ELR (cell line): ENCODE data around the gene ERG28.

Source experiments
- DNase-seq: peaks from one replicate; pipeline ENCODE4 v3.0.0-alpha.2; 2015; ENCODE audit warnings: low read depth

Gene ERG28

GRCh38 chr14:75658957-75659356 is 1.7 kb downstream of the ERG28 start:
- DNase-seq, result no peak

GRCh38 chr14:75657331-75657730 is 3.3 kb downstream of the ERG28 start:
- no peak for DNase-seq

DNA sequence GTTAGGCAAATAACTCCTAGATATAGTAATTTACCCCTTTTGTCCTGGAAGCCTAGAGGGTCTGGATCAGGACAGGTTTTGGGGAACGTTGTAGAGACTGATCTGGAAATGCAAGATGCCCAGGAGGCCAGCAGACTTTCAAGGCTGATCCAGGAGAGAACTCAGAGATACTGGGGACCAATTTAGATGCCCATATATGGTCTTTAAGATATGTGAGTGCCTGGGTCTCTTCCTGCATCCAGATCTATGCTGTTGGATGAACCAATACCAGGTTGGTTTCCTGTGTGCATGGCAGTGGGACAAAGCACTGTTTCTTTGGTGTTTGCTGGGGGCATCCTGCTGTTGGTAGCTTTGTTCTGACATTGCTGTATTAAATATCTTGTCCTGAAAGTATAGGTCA is 5.4 kb downstream of the ERG28 start:
- DNase-seq, result no peak

DNA sequence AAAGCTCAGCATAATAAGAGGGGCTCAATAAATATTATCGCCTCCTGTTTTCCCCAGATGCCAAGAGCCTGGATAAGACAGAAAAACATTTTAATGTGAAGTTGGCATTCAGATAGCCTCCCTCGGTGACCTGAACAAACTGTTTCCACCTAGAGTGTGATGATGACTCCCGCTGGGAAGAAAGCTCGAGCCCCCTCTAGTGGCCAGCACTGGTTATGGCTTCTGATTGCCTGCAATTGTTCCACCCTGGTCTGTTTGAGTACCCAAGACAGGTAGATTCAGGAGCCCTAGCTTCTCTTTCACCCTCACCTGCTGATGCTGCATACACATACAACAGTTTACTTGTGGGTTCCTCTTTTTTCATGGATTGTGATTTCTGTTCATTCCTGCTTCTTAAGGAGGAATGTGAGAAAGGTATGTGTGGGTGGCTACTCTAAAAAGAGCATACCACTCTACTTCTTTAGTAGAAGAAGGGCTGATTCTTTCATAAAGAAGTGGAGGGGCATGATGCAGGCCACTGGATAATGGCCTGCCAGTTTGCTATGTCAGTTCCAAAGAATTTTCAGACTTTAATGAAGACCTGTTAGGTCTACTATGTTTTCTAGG is 6.4 kb downstream of the ERG28 start:
- DNase-seq, result peak; percentile 72

DNA sequence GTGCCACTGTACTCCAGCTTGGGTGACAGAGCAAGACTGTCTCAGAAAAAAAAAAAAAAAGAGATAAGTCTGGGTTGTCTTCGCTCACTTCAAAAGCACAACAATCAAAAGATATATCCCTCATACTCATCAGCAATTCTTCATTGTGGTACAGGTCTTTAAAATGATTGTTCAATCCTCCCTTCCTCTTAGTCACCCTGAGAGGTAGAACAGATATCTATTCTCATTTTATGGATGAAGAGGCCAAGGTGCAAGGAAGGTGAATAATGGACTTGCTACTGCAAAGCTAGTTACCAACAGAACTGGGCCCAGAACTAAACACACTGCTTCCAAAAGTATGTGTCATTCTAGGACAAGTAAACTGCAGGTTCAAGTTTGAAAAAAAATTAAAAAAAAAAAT is 7.1 kb downstream of the ERG28 start:
- DNase-seq, result no peak

- DNase-seq, result no peak
These were observed 10.2 kb downstream of the ERG28 start for GRCh38 chr14:75650253-75651058.

DNA sequence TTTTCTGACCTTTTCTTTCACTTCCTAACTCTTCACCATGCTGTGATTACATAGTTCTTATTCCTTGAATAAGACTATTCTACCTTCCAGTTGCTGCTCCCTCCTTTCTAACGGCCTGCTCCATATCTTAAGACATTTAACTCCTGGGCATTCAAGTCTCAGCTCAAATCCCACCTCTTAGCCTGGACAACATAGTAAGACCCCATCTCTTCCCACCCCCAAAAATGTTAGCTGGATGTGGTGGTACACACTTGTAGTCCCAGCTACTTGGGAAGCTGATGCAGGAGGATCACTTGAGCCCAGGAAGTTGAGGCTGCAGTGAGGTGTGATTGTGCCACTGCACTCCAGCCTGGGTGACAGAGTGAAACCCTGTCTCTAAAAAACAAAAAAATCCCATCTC is 10.9 kb downstream of the ERG28 start:
- DNase-seq, result no peak

GRCh38 chr14:75649337-75649736 is 11.3 kb downstream of the ERG28 start:
- no peak for DNase-seq

DNA sequence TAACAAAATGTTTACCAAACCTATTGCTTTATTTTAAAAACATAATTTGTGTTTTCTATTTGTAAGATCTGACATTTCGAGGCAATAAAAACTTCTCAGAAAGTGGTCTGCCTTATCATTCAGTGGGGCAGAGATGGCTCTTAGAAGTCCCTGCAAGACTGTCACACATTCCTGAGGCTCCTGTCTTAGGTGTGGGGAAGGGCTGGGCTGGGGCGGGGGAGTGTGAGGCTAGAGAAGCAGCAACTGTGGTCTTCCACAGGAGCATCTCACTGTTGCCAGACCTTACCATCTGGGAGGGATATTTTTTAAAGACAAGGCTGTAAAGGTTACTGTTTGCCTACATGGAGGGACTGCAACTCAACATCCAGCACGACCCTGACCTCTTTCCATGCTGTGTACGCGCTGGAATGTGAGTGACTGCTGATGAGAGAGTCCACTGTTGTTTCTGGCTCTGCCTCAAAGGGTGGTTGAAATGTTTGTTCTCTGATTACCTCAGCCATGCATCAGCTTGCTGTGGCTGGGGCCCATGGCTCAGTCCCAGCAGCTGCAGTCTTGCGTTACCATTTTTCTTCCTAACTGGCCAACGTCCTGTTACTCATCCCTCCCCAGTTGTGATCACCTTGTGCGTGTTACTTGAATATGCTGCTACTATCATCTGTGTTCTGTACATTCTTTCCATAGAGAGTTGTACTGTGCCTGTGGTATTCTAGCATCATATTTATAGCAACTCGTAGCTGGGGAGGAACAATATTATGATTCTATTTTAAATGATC is 12.4 kb downstream of the ERG28 start:
- DNase-seq, result peak; percentile 93

GRCh38 chr14:75647640-75648039 is 13.0 kb downstream of the ERG28 start:
- DNase-seq, result no peak

DNA sequence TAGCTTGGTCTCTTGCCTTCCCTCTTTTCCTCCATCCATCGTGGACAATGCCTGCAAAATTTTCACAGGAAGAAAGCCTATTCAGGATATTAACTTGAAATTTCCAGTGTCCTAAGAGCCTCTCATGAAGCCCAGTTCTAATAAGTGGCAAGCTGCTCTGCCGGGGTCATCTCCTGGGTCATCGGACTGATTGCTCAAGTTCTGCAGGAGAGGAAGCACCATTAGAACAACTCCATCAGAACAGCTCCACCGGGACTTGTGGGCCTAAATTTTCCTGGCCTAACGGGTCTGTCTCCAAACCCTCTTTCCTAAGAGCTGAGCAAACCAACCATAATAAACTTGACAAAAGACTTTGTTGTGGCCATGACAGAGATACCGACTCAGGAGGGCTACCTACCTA is 13.9 kb downstream of the ERG28 start:
- DNase-seq, result no peak

DNA sequence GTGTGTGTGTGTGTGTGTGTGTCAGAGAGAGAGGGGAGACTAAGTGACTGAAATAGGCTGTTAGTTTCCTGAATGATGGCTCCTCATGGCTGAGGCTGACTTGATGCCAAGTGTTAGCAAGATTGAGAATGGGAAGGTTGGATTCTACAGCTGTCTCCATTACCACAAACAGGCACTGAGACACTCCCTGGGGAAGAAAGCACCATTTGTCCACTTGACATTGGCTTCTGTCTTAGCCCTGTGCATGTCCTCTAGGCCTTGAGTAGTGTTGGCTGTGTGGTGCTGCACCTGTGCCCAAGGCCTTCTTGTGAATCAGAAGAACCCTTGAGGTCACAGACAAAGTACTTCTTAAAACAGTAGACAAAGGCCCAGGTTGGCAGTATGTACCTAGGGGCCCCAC is 15.6 kb downstream of the ERG28 start:
- DNase-seq, result no peak

DNA sequence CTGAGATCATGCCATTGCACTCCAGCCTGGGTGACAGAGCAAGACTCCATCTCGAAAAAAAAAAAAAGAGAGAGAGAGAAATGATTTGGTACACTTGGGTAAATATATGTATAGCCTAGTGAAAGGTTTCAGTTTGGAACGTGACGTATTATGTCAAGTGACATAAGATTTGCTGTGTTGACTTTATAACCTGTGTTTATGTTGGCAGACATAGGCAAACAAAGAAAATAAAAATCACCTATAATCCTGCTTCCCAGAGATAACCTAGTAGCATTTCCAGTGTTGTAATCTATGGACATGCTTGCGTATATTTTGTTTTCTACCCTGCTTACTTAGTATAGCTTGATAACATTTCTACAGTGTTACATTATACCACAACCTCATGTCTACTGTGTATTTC is 16.7 kb downstream of the ERG28 start:
- DNase-seq, result no peak

GRCh38 chr14:75640876-75641275 is 19.8 kb downstream of the ERG28 start:
- no peak for DNase-seq

DNA sequence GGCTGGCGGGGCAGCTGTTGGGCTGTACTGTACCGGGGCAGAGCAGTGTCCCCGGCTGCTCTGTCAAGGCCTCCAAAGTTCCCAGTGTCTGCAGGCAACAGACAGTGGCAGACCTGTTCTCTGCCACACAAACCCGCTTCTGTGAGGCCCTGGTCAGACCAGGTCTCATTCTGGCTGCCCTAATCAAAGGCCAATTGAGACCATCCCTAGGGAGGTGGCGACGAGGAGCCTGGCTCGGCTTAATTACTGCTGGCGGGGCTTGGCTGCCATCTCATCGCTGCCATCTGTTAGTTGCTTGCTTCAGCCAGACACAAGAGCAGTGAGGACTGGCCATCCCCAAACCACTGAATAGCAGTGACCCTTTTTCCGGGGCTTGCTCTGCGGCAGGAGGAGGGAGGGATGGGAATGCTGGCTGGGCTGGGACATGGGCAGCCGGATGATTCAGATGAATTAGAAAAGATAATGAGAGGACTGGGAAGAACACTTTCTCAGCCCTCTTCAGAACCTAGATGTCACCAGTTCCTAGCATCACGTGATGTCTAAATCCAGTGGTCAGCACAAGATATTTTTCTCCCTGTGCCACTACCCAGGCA is 24.5 kb downstream of the ERG28 start:
- peak; percentile 36 for DNase-seq

DNA sequence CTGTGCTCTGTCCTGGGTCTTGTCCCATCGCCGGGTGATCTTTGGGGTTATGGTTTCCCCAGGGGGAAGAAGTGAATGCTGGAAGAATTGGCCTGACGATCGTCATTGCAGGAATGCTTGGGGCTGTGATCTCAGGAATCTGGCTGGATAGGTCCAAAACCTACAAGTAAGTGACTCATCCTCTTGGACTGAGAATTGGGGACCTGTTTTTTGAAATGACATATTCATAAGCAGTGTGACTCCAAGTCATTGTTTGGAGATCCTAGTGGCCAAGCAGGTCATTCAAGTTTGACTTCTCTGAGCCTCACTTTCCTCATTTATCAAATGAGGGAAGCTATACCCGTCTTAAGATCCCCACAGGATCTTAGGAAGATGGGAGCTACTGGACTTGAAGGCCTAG is 25.8 kb downstream of the ERG28 start:
- no peak for DNase-seq

DNA sequence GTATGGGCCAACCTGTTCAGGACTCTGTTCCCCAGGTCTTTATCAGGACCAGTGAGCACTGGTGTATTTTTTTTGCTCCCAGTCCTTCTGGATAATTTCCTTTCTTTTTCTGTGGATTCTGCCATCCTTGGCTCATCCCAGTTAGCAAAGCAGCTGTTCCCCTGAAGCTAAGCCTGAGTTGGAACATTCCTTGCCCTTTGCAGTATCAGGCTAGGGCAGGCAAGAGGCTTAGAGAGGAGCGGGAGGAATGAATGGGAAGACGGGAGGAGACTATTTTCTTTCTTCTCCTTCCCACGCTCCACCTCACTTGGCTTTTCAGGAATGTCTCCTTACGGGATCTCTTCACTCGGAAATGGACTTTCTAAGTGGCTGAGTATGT is 29.2 kb downstream of the ERG28 start:
- no peak for DNase-seq

- DNase-seq, result no peak
These were observed 29.8 kb downstream of the ERG28 start for GRCh38 chr14:75630695-75631452.

DNA sequence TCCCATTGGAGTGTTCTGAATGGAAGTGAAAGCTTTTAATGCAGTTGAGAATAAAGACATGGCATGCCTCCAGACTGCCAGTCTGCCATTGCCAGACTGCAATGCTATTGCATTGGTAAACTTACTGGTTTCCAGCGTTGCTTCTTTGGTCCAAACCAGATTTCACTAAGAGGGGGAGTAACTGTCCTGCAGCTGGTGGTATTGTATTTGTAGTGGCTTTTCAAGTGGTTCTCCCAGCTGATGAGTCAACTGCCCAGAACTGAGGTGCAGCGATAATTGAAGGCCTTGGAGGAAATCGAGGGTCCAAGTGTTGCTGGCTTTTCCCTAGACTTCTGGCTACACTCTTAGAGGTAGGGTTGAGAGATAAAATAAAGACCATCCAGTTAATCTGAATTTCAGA is 31.9 kb downstream of the ERG28 start:
- DNase-seq, result no peak

DNA sequence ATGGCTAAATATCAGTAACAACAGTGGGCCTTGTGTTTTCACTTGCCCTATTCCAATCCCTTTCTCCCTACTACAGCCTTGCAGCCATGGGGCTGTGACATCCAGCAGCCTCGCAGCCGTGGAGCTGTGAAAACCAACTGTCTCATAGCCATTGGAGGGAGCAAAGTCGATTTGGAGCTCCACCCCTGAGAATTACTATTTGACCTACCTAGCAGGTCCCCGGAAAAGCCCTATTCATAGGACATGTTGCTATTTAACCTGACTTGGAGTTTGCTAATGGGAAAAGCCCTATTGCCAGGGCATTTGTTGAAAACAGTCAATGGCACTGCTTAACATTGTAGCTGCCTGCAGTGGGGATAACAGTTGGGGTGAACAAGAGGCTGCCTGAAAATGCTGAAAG is 33.3 kb downstream of the ERG28 start:
- no peak for DNase-seq

- DNase-seq, result no peak
These were observed 33.8 kb downstream of the ERG28 start for GRCh38 chr14:75626863-75627262.

GRCh38 chr14:75626396-75626795 is 34.3 kb downstream of the ERG28 start:
- no peak for DNase-seq
